Subcutaneous abdominal adipose tissue (tissue), 5 donors: ENCODE measurements around the gene INO80.

Source experiments
- H3K27ac ChIP-seq: one replicate; pipeline ENCODE4 v1.7.0; 2013; ENCODE audit warnings: low read depth, mild to moderate bottlenecking, inconsistent platforms, low read length, moderate library complexity
- H3K27me3 ChIP-seq, 5 donors: one replicate each; pipeline ENCODE4 v1.7.0; 2013; ENCODE audit warnings: low read length in 5 of 5, inconsistent platforms in 1 of 5; ENCODE audit not compliant: control insufficient read depth in 5 of 5, insufficient read depth in 4 of 5
- H3K36me3 ChIP-seq, 5 donors: one replicate each; pipeline ENCODE4 v1.7.0; 2013; ENCODE audit warnings: low read length in 5 of 5; ENCODE audit not compliant: control insufficient read depth in 5 of 5, insufficient read depth in 5 of 5
- H3K4me1 ChIP-seq, 5 donors: one replicate each; pipeline ENCODE4 v1.7.0; 2013; ENCODE audit warnings: low read length in 5 of 5, mild to moderate bottlenecking in 3 of 5, moderate library complexity in 1 of 5; ENCODE audit not compliant: control insufficient read depth in 5 of 5, insufficient read depth in 5 of 5
- H3K4me3 ChIP-seq, 5 donors: one replicate each; pipeline ENCODE4 v1.7.0; 2013; ENCODE audit warnings: low read length in 5 of 5, low read depth in 1 of 5
- H3K9ac ChIP-seq, 5 donors: one replicate each; pipeline ENCODE4 v1.7.0; 2013; ENCODE audit warnings: low read length in 5 of 5, mild to moderate bottlenecking in 4 of 5, moderate library complexity in 3 of 5
- H3K9me3 ChIP-seq, 5 donors: one replicate each; pipeline ENCODE4 v1.7.0; 2013; ENCODE audit warnings: low read length in 5 of 5; ENCODE audit not compliant: control insufficient read depth in 5 of 5
- donor health status: healthy.
- donor health status: healthy.
- donor health status: healthy.
- donor health status: healthy.
- donor health status: healthy.

INO80 gene

DNA sequence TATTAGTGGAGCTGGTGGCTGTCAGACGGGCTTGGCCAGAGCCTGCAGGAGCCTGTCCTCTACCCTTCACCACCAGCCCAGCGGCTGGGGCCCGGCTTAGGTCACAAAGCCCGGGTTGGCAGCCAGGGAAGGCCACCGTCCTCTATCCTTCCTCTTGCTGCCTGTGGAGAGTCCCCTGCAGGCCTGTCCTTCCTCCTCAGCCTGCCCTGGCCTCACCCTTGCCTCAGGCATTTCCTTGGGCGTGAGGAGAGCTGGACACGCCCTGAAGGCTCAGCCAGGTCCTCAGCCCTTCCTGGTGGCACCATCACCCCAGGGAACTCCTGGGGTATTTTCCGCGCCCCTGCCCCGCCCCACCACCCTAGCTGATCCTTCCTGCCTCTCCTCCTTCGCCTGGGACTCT is 155.2 kb downstream of the INO80 start:
- H3K9ac ChIP-seq, result no peak overlapping the region
- H3K4me1 ChIP-seq, result peaks cover 0 to 26% (median 11%) of the 10 kb centered on the region in 5 donors
- no peaks in the 10 kb centered on the region for H3K36me3 ChIP-seq
- no peak overlapping the region for H3K4me3 ChIP-seq
- H3K9me3 ChIP-seq, result no peaks in the 10 kb centered on the region
- H3K27me3 ChIP-seq, result peaks cover 0 to 3% (median 0%) of the 10 kb centered on the region in 5 donors
- H3K27ac ChIP-seq, result no peak overlapping the region

DNA sequence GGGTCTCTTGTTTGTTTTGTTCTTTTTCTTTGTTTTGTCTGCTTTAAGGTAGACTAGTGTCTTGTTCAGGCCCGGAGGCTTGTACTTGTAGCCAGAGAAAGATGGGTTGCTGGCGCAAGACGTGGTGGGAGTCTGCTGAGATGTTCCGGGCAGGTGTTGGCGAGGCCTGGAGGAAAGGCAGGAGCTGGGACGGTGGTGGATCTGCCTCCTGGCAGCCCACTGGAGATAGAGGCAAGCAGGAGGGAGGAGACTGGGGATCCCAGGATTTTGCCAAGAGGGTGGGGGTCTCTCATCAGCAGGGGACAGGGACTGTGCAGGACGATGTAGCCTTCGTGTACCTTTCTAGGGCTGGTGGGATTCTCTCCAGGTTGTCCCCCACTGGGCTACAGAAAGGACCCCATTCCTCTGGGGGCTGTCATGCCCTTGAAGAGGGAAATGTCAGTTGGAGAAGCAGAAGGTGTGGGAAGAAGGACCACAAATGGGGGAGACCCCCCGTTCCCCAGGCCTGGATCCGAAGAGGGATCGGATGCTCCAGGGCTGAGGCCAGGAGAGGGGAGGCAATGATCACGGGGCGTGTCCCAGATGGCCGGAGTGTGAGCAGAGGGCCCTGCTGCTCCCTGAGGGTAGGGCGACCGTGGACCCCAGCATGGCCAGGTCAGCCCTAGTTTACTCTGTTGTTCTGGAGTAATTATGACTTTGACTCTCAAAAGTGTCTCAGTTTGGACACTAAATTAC is 155.8 kb downstream of the INO80 start:
- peaks cover 0 to 3% (median 0%) of the 10 kb centered on the region in 5 donors for H3K27me3 ChIP-seq
- H3K9me3 ChIP-seq, result no peaks in the 10 kb centered on the region
- peaks cover 0 to 29% (median 7%) of the 10 kb centered on the region in 5 donors for H3K4me1 ChIP-seq
- H3K4me3 ChIP-seq, result no peak overlapping the region
- no peak overlapping the region for H3K9ac ChIP-seq
- H3K27ac ChIP-seq, result no peak overlapping the region
- H3K36me3 ChIP-seq, result no peaks in the 10 kb centered on the region

DNA sequence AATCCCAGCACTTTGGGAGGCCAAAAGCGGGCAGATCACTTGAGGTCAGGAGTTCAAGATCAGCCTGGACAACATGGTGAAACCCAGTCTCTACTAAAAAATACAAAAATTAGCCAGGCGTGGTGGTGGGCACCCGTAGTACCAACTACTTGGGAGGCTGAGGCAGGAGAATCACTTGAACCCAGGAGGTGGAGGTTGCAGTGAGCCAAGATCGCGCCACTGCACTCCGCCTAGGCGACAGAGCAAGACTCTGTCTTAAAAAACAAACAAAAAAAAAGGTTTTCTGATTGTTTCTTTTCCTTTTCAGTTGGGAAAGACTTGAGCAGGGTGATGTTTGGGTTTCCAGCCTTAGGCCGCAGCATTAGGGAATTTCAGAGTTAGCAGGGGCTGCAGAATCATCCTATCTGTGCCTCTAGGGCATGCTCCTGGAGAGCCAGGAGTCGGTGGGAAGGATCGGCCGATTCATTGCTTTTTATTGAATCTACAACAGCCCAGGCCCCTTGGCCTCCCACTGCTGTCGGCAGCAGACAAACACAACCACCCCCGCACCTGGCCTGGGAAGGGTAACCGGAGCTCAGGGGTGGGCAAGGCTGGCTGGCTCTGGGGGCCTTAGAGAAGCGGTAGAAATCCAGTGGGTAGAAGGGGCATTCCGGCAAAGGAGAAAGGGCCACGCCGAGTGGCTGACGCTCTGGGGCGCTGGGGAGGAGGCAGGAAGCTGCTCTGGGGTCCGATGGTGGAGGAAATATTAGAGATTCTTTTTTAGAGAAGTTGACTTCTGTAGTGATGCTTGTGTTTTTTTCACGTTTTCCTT is 156.5 kb downstream of the INO80 start:
- Histone ChIP-seq H3K9me3 (no peaks in the 10 kb centered on the region), H3K4me1 (peaks cover 0 to 34% (median 7%) of the 10 kb centered on the region in 5 donors), H3K27ac (no peak overlapping the region), H3K36me3 (no peaks in the 10 kb centered on the region), H3K9ac (no peak overlapping the region), H3K4me3 (no peak overlapping the region), H3K27me3 (peaks cover 0 to 3% (median 0%) of the 10 kb centered on the region in 5 donors)

DNA sequence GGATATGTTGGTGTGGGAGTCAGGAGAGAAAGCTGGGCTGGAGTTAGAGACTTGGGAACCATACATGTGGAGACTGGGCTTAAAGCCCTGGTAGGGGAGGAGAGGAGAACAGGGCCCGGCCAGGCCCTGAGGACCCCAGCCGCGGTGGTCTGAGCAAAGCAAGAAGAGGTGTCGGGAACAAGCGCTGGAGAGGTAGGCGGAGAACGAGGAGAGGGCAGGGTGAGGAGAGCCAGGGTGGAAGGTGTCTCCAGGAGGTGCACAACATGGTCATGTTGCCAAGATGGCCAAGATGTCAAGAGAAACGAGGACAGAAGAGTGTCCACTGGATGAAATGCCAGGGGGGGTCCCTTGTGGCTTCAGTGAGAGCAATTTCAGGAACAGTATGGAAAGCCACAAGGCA is 157.4 kb downstream of the INO80 start:
- H3K36me3 ChIP-seq, result no peaks in the 10 kb centered on the region
- no peaks in the 10 kb centered on the region for H3K9me3 ChIP-seq
- peaks cover 0 to 3% (median 0%) of the 10 kb centered on the region in 5 donors for H3K27me3 ChIP-seq
- H3K9ac ChIP-seq, result no peak overlapping the region
- peaks cover 0 to 40% (median 10%) of the 10 kb centered on the region in 5 donors for H3K4me1 ChIP-seq
- no peak overlapping the region for H3K4me3 ChIP-seq
- no peak overlapping the region for H3K27ac ChIP-seq

DNA sequence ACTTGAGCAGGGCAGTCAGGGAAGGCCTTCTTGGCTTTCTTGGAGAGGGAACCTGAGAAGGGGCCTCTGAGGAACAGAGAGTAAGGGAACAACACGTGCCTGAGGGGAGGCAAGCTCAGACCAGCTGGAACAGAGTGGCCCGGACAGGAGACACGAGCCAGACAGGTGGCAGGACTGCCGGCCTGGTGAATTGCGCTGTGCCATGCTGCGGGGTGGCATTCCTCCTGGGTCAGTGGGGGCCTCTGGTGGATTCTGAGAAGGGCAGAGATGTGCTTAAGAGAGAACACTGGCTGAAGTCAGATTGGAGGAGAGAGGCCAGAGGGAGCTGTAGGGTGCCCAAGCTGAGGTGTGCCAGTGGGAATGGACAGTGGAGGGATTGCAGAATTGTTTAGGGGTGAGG is 157.9 kb downstream of the INO80 start:
- Histone ChIP-seq H3K36me3 (no peaks in the 10 kb centered on the region), H3K4me1 (peaks cover 0 to 46% (median 16%) of the 10 kb centered on the region in 5 donors), H3K27ac (no peak overlapping the region), H3K9me3 (no peaks in the 10 kb centered on the region), H3K9ac (no peak overlapping the region), H3K27me3 (peaks cover 0 to 3% (median 0%) of the 10 kb centered on the region in 5 donors), H3K4me3 (no peak overlapping the region)

DNA sequence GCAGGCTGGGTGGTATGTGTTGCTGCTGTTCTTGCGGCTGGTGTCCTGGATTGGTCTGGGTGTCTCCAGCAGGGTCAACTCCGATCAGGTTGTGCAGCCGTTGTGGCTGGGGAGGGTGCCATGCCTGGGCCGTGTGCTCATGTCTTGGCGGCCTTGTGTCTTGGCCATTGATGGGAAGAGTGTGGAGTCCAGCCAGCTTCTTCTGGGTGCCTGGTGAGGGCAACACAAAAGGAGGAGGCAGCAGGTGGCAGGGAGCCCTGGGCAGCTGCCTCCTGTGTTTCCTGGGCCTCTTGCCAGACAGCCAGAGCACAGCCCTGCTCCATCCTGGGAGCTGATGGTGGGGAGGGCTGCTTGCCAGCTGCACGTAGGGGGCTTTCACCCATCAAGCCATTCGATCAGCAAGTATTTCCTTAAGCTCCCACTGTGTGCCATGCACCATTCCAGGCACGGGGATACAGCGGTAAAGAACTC is 158.5 kb downstream of the INO80 start:
- Histone ChIP-seq H3K27me3 (no peaks in the 10 kb centered on the region), H3K9ac (no peak overlapping the region), H3K4me1 (peaks cover 0 to 52% (median 21%) of the 10 kb centered on the region in 5 donors), H3K27ac (no peak overlapping the region), H3K36me3 (no peaks in the 10 kb centered on the region), H3K9me3 (no peaks in the 10 kb centered on the region), H3K4me3 (no peak overlapping the region)

DNA sequence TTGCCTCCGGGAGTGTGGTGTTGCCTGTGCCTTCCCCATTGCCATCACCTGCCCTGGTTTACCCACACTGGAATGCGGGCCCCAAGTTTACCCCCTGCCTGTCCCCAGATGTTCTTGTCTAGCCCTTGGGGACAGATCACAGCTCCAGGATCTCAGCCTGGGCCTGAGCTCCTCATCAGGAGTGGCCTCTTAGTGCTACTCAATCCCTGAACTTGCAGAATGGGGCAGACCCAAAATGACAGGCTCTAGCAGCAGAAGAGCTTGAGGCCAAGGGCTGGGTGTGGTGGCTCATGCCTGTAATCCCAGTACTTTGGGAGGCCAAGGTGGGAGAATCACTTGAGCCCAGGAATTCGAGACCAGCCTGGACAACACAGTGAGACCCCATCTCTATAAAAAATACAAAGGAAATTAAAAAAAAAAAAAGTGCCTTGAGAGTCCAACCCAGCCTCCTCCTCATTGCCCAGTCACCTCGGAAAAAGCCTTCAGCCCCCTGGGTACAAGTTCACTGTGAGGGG is 159.0 kb downstream of the INO80 start:
- no peaks in the 10 kb centered on the region for H3K27me3 ChIP-seq
- H3K4me3 ChIP-seq, result no peak overlapping the region
- H3K4me1 ChIP-seq, result peaks cover 0 to 57% (median 26%) of the 10 kb centered on the region in 5 donors
- no peak overlapping the region for H3K27ac ChIP-seq
- no peaks in the 10 kb centered on the region for H3K9me3 ChIP-seq
- H3K36me3 ChIP-seq, result no peaks in the 10 kb centered on the region
- peak overlapping the region in 1 of 5 donors; percentile 13 for H3K9ac ChIP-seq

DNA sequence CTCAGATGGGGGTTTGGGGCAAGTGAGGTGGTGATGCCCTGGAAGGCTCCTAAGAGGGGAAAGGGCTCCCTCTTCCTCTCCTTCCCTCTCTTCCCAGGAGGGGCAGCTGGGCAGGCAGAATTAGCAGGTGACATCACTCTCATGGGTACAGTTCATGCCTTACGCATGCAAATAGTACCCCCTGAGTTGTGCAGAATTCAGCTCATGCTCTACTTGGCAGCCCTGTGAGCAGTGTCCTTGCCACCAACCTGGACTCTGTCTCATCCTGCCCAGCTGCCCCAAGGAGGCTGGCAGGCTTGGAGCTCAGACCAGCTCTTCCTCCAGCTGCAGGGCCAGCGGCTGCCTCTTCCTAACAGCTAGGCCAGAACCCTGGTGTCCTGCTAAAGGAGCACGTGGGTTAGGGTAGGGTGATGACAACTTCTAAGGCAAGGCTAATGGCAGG is 159.5 kb downstream of the INO80 start:
- Histone ChIP-seq H3K9ac (peak overlapping the region in 1 of 5 donors; percentile 13), H3K9me3 (no peaks in the 10 kb centered on the region)

DNA sequence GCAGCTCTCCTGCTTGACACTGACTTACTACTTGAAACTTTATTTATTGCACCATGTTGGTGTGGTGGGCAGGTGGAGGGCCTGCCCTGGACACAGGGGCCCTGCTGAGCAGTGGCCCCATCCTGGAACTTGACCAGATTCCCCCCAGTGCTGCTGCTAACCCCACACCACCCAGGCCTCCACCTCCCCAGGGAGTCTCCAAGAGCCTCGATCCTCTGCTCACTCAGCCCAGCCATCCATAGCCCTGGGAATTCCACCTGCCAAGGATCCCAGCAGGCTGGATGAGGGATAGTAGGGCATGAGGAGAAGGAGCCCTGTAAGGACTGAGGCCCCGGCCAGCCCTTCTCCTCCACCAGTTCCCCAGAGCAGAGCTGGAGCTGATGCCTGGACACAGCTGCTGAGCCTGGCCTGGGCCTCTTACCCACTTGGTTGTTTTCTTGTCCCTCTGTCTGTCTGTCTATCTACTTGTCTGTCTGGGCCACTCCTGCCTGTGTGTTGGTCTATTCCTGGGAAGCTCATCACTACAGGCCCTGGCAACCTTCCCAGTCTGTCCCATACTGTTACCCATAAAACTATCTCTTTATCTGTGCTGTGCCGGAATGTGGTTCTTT is 160.0 kb downstream of the INO80 start:
- Histone ChIP-seq H3K9me3 (no peaks in the 10 kb centered on the region), H3K4me3 (peak overlapping the region in 1 of 5 donors; percentile 29), H3K4me1 (peaks cover 0 to 57% (median 28%) of the 10 kb centered on the region in 5 donors), H3K27ac (no peak overlapping the region), H3K36me3 (no peaks in the 10 kb centered on the region), H3K27me3 (no peaks in the 10 kb centered on the region), H3K9ac (peak overlapping the region in 1 of 5 donors; percentile 12)

More for the DNA sequence above, 159.5 kb downstream of the INO80 start:
- H3K36me3 ChIP-seq, result no peaks in the 10 kb centered on the region
- H3K27me3 ChIP-seq, result no peaks in the 10 kb centered on the region
- H3K27ac ChIP-seq, result no peak overlapping the region
- H3K4me3 ChIP-seq, result peak overlapping the region in 1 of 5 donors; percentile 29
- peaks cover 0 to 57% (median 28%) of the 10 kb centered on the region in 5 donors for H3K4me1 ChIP-seq
